ENCODE data around the gene BCAS1. TPM values are rescaled to one million over a fixed set of nuclear protein-coding genes. Genes with fewer than 3 reads are reported as not detected.

BCAS1 gene
- total and polyA plus RNA-seq, 2 donors (not counting 3 experiments of a cell fraction or from before 2014, with no cell fraction given) = not detected

GRCh38 chr20:53946106-53946505, 124.3 kb downstream of the BCAS1 start:
- no peaks in the 10 kb centered on the region for H3K9me1 ChIP-seq (replicated peaks; ENCODE audit: control insufficient read depth, extremely low read depth, insufficient read depth, low read length)
- no peaks in the 10 kb centered on the region for H3K27me3 ChIP-seq (ENCODE audit: control insufficient read depth in 2 of 2, insufficient read depth in 2 of 2, low read length in 2 of 2)
- BruUV-seq (replicated peaks) = no TSS peak
- H4K20me1 ChIP-seq (replicated peaks; ENCODE audit: control insufficient read depth, extremely low read depth, insufficient read depth, low read length) = no peaks in the 10 kb centered on the region
- DNase-seq (ENCODE audit: low read depth, low spot score) (no peak), FAIRE-seq (no peak)
- H3K36me3 ChIP-seq (ENCODE audit: control insufficient read depth in 2 of 2, extremely low read depth in 1 of 2, insufficient read depth in 2 of 2, low read length in 2 of 2) = no peaks in the 10 kb centered on the region
- H3K4me1 ChIP-seq (ENCODE audit: control insufficient read depth, extremely low read depth, insufficient read depth, low read length) = peaks cover 21% of the 10 kb centered on the region
- H3K4me2 ChIP-seq (ENCODE audit: insufficient read depth, low read length) = no peak overlapping the region
- H3K4me3 ChIP-seq (replicated peaks in 1 of 3; ENCODE audit: insufficient read depth in 1 of 3, low read depth in 1 of 3, low read length in 3 of 3) = no peak overlapping the region
- POLR2A ChIA-PET = no interaction called here
- H3K9ac ChIP-seq (replicated peaks; ENCODE audit: extremely low read depth, insufficient read depth, low read length) = no peak overlapping the region
- H2AFZ ChIP-seq (ENCODE audit: low read depth, low read length) = no peak overlapping the region
- CTCF ChIA-PET = no interaction called here
- TF ChIP-seq POLR2AphosphoS5 (IDR thresholded peaks at IDR 0.05; ENCODE audit: insufficient read depth, low read depth, low read length) = no peak
- TF ChIP-seq, protein P1, sequence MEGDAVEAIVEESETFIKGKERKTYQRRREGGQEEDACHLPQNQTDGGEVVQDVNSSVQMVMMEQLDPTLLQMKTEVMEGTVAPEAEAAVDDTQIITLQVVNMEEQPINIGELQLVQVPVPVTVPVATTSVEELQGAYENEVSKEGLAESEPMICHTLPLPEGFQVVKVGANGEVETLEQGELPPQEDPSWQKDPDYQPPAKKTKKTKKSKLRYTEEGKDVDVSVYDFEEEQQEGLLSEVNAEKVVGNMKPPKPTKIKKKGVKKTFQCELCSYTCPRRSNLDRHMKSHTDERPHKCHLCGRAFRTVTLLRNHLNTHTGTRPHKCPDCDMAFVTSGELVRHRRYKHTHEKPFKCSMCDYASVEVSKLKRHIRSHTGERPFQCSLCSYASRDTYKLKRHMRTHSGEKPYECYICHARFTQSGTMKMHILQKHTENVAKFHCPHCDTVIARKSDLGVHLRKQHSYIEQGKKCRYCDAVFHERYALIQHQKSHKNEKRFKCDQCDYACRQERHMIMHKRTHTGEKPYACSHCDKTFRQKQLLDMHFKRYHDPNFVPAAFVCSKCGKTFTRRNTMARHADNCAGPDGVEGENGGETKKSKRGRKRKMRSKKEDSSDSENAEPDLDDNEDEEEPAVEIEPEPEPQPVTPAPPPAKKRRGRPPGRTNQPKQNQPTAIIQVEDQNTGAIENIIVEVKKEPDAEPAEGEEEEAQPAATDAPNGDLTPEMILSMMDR (IDR thresholded peaks at IDR 0.05; ENCODE audit: extremely low read depth in 1 of 2, insufficient read depth in 1 of 2, low read depth in 1 of 2, low read length in 2 of 2) = no peak
- no peak for TF ChIP-seq FOS (IDR thresholded peaks at IDR 0.05; ENCODE audit: borderline replicate concordance, insufficient read depth, low read length)
- no peak for TF ChIP-seq EZH2 (IDR thresholded peaks at IDR 0.05; ENCODE audit: borderline replicate concordance, low read depth, low read length, severe bottlenecking)
- TF ChIP-seq JUN (IDR thresholded peaks at IDR 0.05; ENCODE audit: borderline replicate concordance, insufficient read depth, insufficient read length, low read depth) = no peak
- TF ChIP-seq MAX (IDR thresholded peaks at IDR 0.05; ENCODE audit: insufficient read depth, insufficient read length) = no peak
- TF ChIP-seq MYC (IDR thresholded peaks at IDR 0.05; ENCODE audit: low read depth, low read length) = no peak
- TF ChIP-seq POLR2A (IDR thresholded peaks at IDR 0.05; ENCODE audit: low read depth, low read length) = no peak
- TF ChIP-seq GATA2 (IDR thresholded peaks at IDR 0.05; ENCODE audit: insufficient read depth, insufficient read length, low read depth, low read length) = no peak
- no peaks in the 10 kb centered on the region for H3K79me2 ChIP-seq (ENCODE audit: control insufficient read depth, insufficient read depth, low read length)
- dilution Hi-C loops (cut with MboI; ENCODE audit: extremely low pct_ligation_motif_present, low sequenced_read_pairs) (loop anchor here (25.0 kb wide), 1 partner anchor 359 kb away; the partner anchor contains the start of gene ZNF217), intact Hi-C loops (cut with micrococcal nuclease) (loop anchor here (5.0 to 10.0 kb wide), 2 partner anchors 531 to 1454 kb away; no protein-coding TSS in a partner anchor)
- H3K9me3 ChIP-seq (replicated peaks; ENCODE audit: control insufficient read depth, insufficient read depth, low read length) = no peaks in the 10 kb centered on the region
- H3K27ac ChIP-seq (ENCODE audit: insufficient read depth, low read depth, low read length) = no peak overlapping the region
